Mesodermal cell (in vitro differentiated cells): Measurements from ENCODE around the gene C1orf21.
"Not testable (repeated sequence)": the region's sequence is repeated elsewhere in the genome, so short reads cannot be mapped to it uniquely, and the experiment has no call there.

Experiments used
- H3K27ac ChIP-seq: 2 replicates; pipeline ENCODE4 v1.7.0; 2013; ENCODE audit warnings: mild to moderate bottlenecking, low read depth, low read length, moderate library complexity; ENCODE audit not compliant: severe bottlenecking
- H3K36me3 ChIP-seq: 2 replicates; pipeline ENCODE4 v1.7.1; 2013; ENCODE audit warnings: mild to moderate bottlenecking, low read length, moderate library complexity; ENCODE audit not compliant: control insufficient read depth, insufficient read depth
- H3K4me1 ChIP-seq: one replicate; pipeline ENCODE4 v1.7.1; 2013; ENCODE audit warnings: mild to moderate bottlenecking, low read length; ENCODE audit not compliant: insufficient read depth, control insufficient read depth, poor library complexity, severe bottlenecking
- H3K4me3 ChIP-seq: 2 replicates; pipeline ENCODE4 v1.7.0; 2013; ENCODE audit warnings: low read length, control low read depth, mild to moderate bottlenecking; ENCODE audit not compliant: insufficient read depth, poor library complexity, severe bottlenecking; ENCODE audit errors: extremely low read depth
- H3K9me3 ChIP-seq: 2 replicates; pipeline ENCODE4 v1.7.1; 2013; ENCODE audit warnings: mild to moderate bottlenecking, low read length, moderate library complexity; ENCODE audit not compliant: control insufficient read depth
- WGBS, 2 experiments: methylation state at CpG; one replicate each; pipeline ENCODE4 v1.1.5; 2013; ENCODE audit warnings: missing lambda C conversion rate in 2 of 2; ENCODE audit not compliant: insufficient coverage in 2 of 2; 5-methylcytosine and 5-hydroxymethylcytosine counted together

Gene C1orf21

GRCh38 chr1:184596950-184597645, 210.3 kb downstream of the C1orf21 start:
- no peaks in the 10 kb centered on the region for H3K36me3 ChIP-seq
- WGBS, 2 experiments: 87 to 92% methylated on average over 6 of the region's 8 CpGs
- H3K9me3 ChIP-seq: no peaks in the 10 kb centered on the region
- no peaks in the 10 kb centered on the region for H3K4me1 ChIP-seq
- H3K27ac ChIP-seq: no peak overlapping the region
- H3K4me3 ChIP-seq: no peak overlapping the region

- WGBS, 2 experiments: 81 to 88% methylated on average over 3 of the region's 4 CpGs
- Histone ChIP-seq H3K4me1 (no peaks in the 10 kb centered on the region), H3K4me3 (no peak overlapping the region), H3K27ac (no peak overlapping the region), H3K36me3 (no peaks in the 10 kb centered on the region), H3K9me3 (no peaks in the 10 kb centered on the region)
These were observed 211.0 kb downstream of the C1orf21 start for GRCh38 chr1:184597650-184598357.

GRCh38 chr1:184598403-184599193, 211.8 kb downstream of the C1orf21 start:
- WGBS, 2 experiments: 94 to 97% methylated on average over 3 to 4 of the region's 6 CpGs
- no peaks in the 10 kb centered on the region for H3K9me3 ChIP-seq
- no peaks in the 10 kb centered on the region for H3K36me3 ChIP-seq
- H3K4me3 ChIP-seq: no peak overlapping the region
- H3K27ac ChIP-seq: no peak overlapping the region
- H3K4me1 ChIP-seq: no peaks in the 10 kb centered on the region

- no peak overlapping the region for H3K4me3 ChIP-seq
- H3K36me3 ChIP-seq: no peaks in the 10 kb centered on the region
- H3K27ac ChIP-seq: no peak overlapping the region
- no peaks in the 10 kb centered on the region for H3K4me1 ChIP-seq
- WGBS, 2 experiments: 72% methylated on average over 3 of the region's 3 CpGs
- H3K9me3 ChIP-seq: no peaks in the 10 kb centered on the region
These were observed 217.5 kb downstream of the C1orf21 start for GRCh38 chr1:184604152-184604900.

GRCh38 chr1:184605941-184606340, 219.1 kb downstream of the C1orf21 start:
- Histone ChIP-seq H3K36me3 (no peaks in the 10 kb centered on the region), H3K27ac (no peak overlapping the region), H3K9me3 (no peaks in the 10 kb centered on the region), H3K4me1 (no peaks in the 10 kb centered on the region), H3K4me3 (no peak overlapping the region)
- 100% methylated on average over 1 of the region's 4 CpGs; no CpG with 5 or more reads in 1 of the 2 experiments for WGBS, 2 experiments

- no peak overlapping the region for H3K27ac ChIP-seq
- WGBS, 2 experiments: no CpG with 5 or more reads among the region's 1 CpG
- no peaks in the 10 kb centered on the region for H3K9me3 ChIP-seq
- no peaks in the 10 kb centered on the region for H3K4me1 ChIP-seq
- H3K4me3 ChIP-seq: no peak overlapping the region
- H3K36me3 ChIP-seq: no peaks in the 10 kb centered on the region
These were observed 220.0 kb downstream of the C1orf21 start for GRCh38 chr1:184606786-184607185.

GRCh38 chr1:184608581-184608980, 221.8 kb downstream of the C1orf21 start:
- H3K9me3 ChIP-seq: no peaks in the 10 kb centered on the region
- H3K36me3 ChIP-seq: no peaks in the 10 kb centered on the region
- H3K4me3 ChIP-seq: no peak overlapping the region
- no peaks in the 10 kb centered on the region for H3K4me1 ChIP-seq
- 93 to 96% methylated on average over 3 to 4 of the region's 4 CpGs for WGBS, 2 experiments
- H3K27ac ChIP-seq: no peak overlapping the region

GRCh38 chr1:184608990-184609389, 222.2 kb downstream of the C1orf21 start:
- no peaks in the 10 kb centered on the region for H3K9me3 ChIP-seq
- no peak overlapping the region for H3K27ac ChIP-seq
- H3K4me1 ChIP-seq: no peaks in the 10 kb centered on the region
- no peak overlapping the region for H3K4me3 ChIP-seq
- no peaks in the 10 kb centered on the region for H3K36me3 ChIP-seq

GRCh38 chr1:184610876-184611595, 224.2 kb downstream of the C1orf21 start:
- no peaks in the 10 kb centered on the region for H3K9me3 ChIP-seq
- no peak overlapping the region for H3K27ac ChIP-seq
- no peaks in the 10 kb centered on the region for H3K4me1 ChIP-seq
- H3K4me3 ChIP-seq: no peak overlapping the region
- H3K36me3 ChIP-seq: no peaks in the 10 kb centered on the region
- 73 to 77% methylated on average over 8 to 9 of the region's 12 CpGs for whole genome bisulfite sequencing, 2 experiments

- not testable (repeated sequence) for H3K9me3 ChIP-seq, H3K4me3 ChIP-seq, H3K36me3 ChIP-seq, H3K27ac ChIP-seq, H3K4me1 ChIP-seq
- WGBS, 2 experiments: 91 to 96% methylated on average over 2 to 5 of the region's 5 CpGs
These were observed 225.4 kb downstream of the C1orf21 start for GRCh38 chr1:184612229-184612628.
